PC-9 (cell line): ENCODE results near the gene GLB1L3.

Source experiments
- CTCF ChIP-seq: fragments of 200-600 bp; sonication (generic); conservative IDR thresholded peaks from 2 replicates; pipeline ENCODE4 v1.6.1; 2017; ENCODE audit warnings: mixed run types, antibody characterized with exemption, mild to moderate bottlenecking, moderate library complexity
- EZH2 ChIP-seq: fragments of 200-600 bp; sonication (generic); IDR thresholded peaks from 2 replicates; pipeline ENCODE4 v1.8.0; 2017; ENCODE audit warnings: antibody characterized with exemption, low read depth

- no peak for TF ChIP-seq CTCF
- no peak for TF ChIP-seq EZH2
Observed at GRCh38 chr11:134363161-134363560, 87.0 kb downstream of the GLB1L3 start.
